DOHH2 (cell line): ENCODE measurements around the gene MYH7.

Source experiments
- H3F3A ChIP-seq: fragments of 200-600 bp; sonication (generic), shearing (Covaris generic); 2 replicates; pipeline ENCODE4 v1.6.0; 2016; ENCODE audit warnings: antibody characterized with exemption, mild to moderate bottlenecking; ENCODE audit not compliant: control insufficient read depth, insufficient read depth
- H3K27ac ChIP-seq: fragments of 200-600 bp; sonication (generic); 2 replicates; pipeline ENCODE4 v1.5.1; 2014; ENCODE audit warnings: low read depth, mild to moderate bottlenecking, low read length, moderate library complexity
- H3K27me3 ChIP-seq: fragments of 200-600 bp; sonication (generic); 2 replicates; pipeline ENCODE4 v1.6.1; 2014; ENCODE audit warnings: mild to moderate bottlenecking, low read length, mixed read lengths; ENCODE audit not compliant: control insufficient read depth
- H3K36me3 ChIP-seq: fragments of 200-600 bp; sonication (generic); 2 replicates; pipeline ENCODE4 v1.6.1; 2014; ENCODE audit warnings: mild to moderate bottlenecking, low read length, moderate library complexity, mixed read lengths; ENCODE audit not compliant: control insufficient read depth
- H3K4me1 ChIP-seq: fragments of 200-600 bp; sonication (generic); 2 replicates; pipeline ENCODE4 v1.6.1; 2014; ENCODE audit warnings: mild to moderate bottlenecking, low read length, mixed read lengths; ENCODE audit not compliant: control insufficient read depth
- H3K4me2 ChIP-seq: fragments of 200-600 bp; sonication (generic); 2 replicates; pipeline ENCODE4 v1.6.0; 2014; ENCODE audit warnings: mild to moderate bottlenecking, low read length, moderate library complexity
- H3K4me3 ChIP-seq: fragments of 200-600 bp; sonication (generic); 2 replicates; pipeline ENCODE4 v1.5.1; 2014; ENCODE audit warnings: mild to moderate bottlenecking, low read length, mixed read lengths
- H3K79me2 ChIP-seq: fragments of 200-600 bp; sonication (generic); 2 replicates; pipeline ENCODE4 v1.6.1; 2014; ENCODE audit warnings: mild to moderate bottlenecking, low read length, mixed read lengths; ENCODE audit not compliant: control insufficient read depth
- H3K9me2 ChIP-seq: fragments of 200-600 bp; sonication (generic); replicated peaks from 2 replicates; pipeline ENCODE4 v1.6.1; 2014; ENCODE audit warnings: mild to moderate bottlenecking, low read length, mixed read lengths; ENCODE audit not compliant: control insufficient read depth
- H3K9me3 ChIP-seq: fragments of 200-600 bp; sonication (generic); 2 replicates; pipeline ENCODE4 v1.6.1; 2014; ENCODE audit warnings: antibody characterized with exemption, low read length, mixed read lengths; ENCODE audit not compliant: control insufficient read depth, insufficient read depth
- H4K20me1 ChIP-seq: fragments of 200-600 bp; sonication (generic); 2 replicates; pipeline ENCODE4 v1.6.0; 2014; ENCODE audit warnings: low read depth, mild to moderate bottlenecking, antibody characterized with exemption, low read length, moderate library complexity; ENCODE audit not compliant: control insufficient read depth, insufficient read depth
- CTCF ChIP-seq: fragments of 200-600 bp; sonication (generic); IDR thresholded peaks from one replicate; pipeline ENCODE4 v1.5.1; 2014; ENCODE audit warnings: antibody characterized with exemption, mild to moderate bottlenecking, low read depth, low read length; ENCODE audit not compliant: poor library complexity, severe bottlenecking
- EZH2phosphoT487 ChIP-seq: fragments of 200-600 bp; sonication (generic); IDR thresholded peaks from 2 replicates; pipeline ENCODE4 v1.6.1; 2017; ENCODE audit warnings: borderline replicate concordance, mild to moderate bottlenecking, antibody characterized with exemption, low read length, moderate library complexity, mixed read lengths

The MYH7 gene

GRCh38 chr14:23432102-23432925 lies 3.1 kb downstream of the MYH7 start:
- no peaks in the 10 kb centered on the region for H3K36me3 ChIP-seq
- no peaks in the 10 kb centered on the region for H3F3A ChIP-seq
- H3K4me3 ChIP-seq, result no peak overlapping the region
- no peaks in the 10 kb centered on the region for H4K20me1 ChIP-seq
- no peaks in the 10 kb centered on the region for H3K9me2 ChIP-seq
- no peak overlapping the region for H3K27ac ChIP-seq
- H3K79me2 ChIP-seq, result no peaks in the 10 kb centered on the region
- H3K4me1 ChIP-seq, result no peaks in the 10 kb centered on the region
- no peaks in the 10 kb centered on the region for H3K9me3 ChIP-seq
- H3K27me3 ChIP-seq, result no peaks in the 10 kb centered on the region
- no peak for TF ChIP-seq EZH2phosphoT487
- no peak overlapping the region for H3K4me2 ChIP-seq

- no peaks in the 10 kb centered on the region for H4K20me1 ChIP-seq
- no peak overlapping the region for H3K4me2 ChIP-seq
- H3K36me3 ChIP-seq, result no peaks in the 10 kb centered on the region
- TF ChIP-seq EZH2phosphoT487 (no peak), CTCF (no peak)
- no peaks in the 10 kb centered on the region for H3K9me3 ChIP-seq
- H3K4me1 ChIP-seq, result no peaks in the 10 kb centered on the region
- H3K4me3 ChIP-seq, result no peak overlapping the region
- H3K9me2 ChIP-seq, result no peaks in the 10 kb centered on the region
- no peaks in the 10 kb centered on the region for H3K79me2 ChIP-seq
- no peaks in the 10 kb centered on the region for H3F3A ChIP-seq
- H3K27ac ChIP-seq, result no peak overlapping the region
- H3K27me3 ChIP-seq, result no peaks in the 10 kb centered on the region
These were observed 4.0 kb downstream of the MYH7 start for GRCh38 chr14:23431486-23431885.

- no peaks in the 10 kb centered on the region for H3K27me3 ChIP-seq
- no peak overlapping the region for H3K4me3 ChIP-seq
- H3K27ac ChIP-seq, result no peak overlapping the region
- no peak for TF ChIP-seq CTCF
- no peak for TF ChIP-seq EZH2phosphoT487
- no peaks in the 10 kb centered on the region for H3K9me3 ChIP-seq
- H3K4me2 ChIP-seq, result no peak overlapping the region
- H3K4me1 ChIP-seq, result no peaks in the 10 kb centered on the region
- no peaks in the 10 kb centered on the region for H3K36me3 ChIP-seq
- H3F3A ChIP-seq, result no peaks in the 10 kb centered on the region
- no peaks in the 10 kb centered on the region for H3K79me2 ChIP-seq
- no peaks in the 10 kb centered on the region for H3K9me2 ChIP-seq
- H4K20me1 ChIP-seq, result no peaks in the 10 kb centered on the region
These were observed 4.8 kb downstream of the MYH7 start for GRCh38 chr14:23430723-23431085.

- H3K9me2 ChIP-seq, result no peaks in the 10 kb centered on the region
- no peaks in the 10 kb centered on the region for H3K4me1 ChIP-seq
- H3K36me3 ChIP-seq, result no peaks in the 10 kb centered on the region
- H3K27me3 ChIP-seq, result no peaks in the 10 kb centered on the region
- no peak overlapping the region for H3K4me2 ChIP-seq
- H3K27ac ChIP-seq, result no peak overlapping the region
- H3K79me2 ChIP-seq, result no peaks in the 10 kb centered on the region
- no peaks in the 10 kb centered on the region for H4K20me1 ChIP-seq
- no peak overlapping the region for H3K4me3 ChIP-seq
- no peaks in the 10 kb centered on the region for H3K9me3 ChIP-seq
- no peaks in the 10 kb centered on the region for H3F3A ChIP-seq
- TF ChIP-seq CTCF (no peak), EZH2phosphoT487 (no peak)
These were observed 5.3 kb downstream of the MYH7 start for GRCh38 chr14:23430016-23430722.
